ENCODE results near the gene APOA4. TPM values are rescaled to one million over a fixed set of nuclear protein-coding genes. Genes with fewer than 3 reads are reported as not detected.

APOA4 gene
- total and polyA plus RNA-seq, 2 of the 13 experiments (the other 11 are each of a cell fraction or from before 2014, with no cell fraction given), result 3.8 to 7.2 TPM

DNA sequence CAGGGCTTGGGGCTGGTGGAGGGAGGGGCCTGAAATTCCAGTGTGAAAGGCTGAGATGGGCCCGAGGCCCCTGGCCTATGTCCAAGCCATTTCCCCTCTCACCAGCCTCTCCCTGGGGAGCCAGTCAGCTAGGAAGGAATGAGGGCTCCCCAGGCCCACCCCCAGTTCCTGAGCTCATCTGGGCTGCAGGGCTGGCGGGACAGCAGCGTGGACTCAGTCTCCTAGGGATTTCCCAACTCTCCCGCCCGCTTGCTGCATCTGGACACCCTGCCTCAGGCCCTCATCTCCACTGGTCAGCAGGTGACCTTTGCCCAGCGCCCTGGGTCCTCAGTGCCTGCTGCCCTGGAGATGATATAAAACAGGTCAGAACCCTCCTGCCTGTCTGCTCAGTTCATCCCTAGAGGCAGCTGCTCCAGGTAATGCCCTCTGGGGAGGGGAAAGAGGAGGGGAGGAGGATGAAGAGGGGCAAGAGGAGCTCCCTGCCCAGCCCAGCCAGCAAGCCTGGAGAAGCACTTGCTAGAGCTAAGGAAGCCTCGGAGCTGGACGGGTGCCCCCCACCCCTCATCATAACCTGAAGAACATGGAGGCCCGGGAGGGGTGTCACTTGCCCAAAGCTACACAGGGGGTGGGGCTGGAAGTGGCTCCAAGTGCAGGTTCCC lies 6.5 kb upstream of the APOA4 start, which contains the start of gene APOC3 (continued):
- TF ChIP-seq, protein P1, sequence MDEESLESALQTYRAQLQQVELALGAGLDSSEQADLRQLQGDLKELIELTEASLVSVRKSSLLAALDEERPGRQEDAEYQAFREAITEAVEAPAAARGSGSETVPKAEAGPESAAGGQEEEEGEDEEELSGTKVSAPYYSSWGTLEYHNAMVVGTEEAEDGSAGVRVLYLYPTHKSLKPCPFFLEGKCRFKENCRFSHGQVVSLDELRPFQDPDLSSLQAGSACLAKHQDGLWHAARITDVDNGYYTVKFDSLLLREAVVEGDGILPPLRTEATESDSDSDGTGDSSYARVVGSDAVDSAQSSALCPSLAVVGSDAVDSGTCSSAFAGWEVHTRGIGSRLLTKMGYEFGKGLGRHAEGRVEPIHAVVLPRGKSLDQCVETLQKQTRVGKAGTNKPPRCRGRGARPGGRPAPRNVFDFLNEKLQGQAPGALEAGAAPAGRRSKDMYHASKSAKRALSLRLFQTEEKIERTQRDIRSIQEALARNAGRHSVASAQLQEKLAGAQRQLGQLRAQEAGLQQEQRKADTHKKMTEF (CRISPR knock-in tag; IDR thresholded peaks at IDR 0.05), result peak; percentile 20; the same call in 1 of the 2 replicates
- TF ChIP-seq MLLT10 (CRISPR knock-in tag; IDR thresholded peaks at IDR 0.05) (no peak), ZNF879 (CRISPR knock-in tag; IDR thresholded peaks at IDR 0.05) (no peak; the same call in 1 of the 2 replicates), POLR2AphosphoS2 (IDR thresholded peaks at IDR 0.05; ENCODE audit: low read depth, low read length) (peak; percentile 65; the same call in 1 of the 2 replicates), FOSL2 (CRISPR knock-in tag; IDR thresholded peaks at IDR 0.05) (peak; percentile 61), IKZF4 (CRISPR knock-in tag; IDR thresholded peaks at IDR 0.05; ENCODE audit: borderline replicate concordance, low read depth, not compliant biosample characterization) (peak; percentile 69), MIER3 (CRISPR knock-in tag; IDR thresholded peaks at IDR 0.05; ENCODE audit: borderline replicate concordance) (peak; percentile 33; the same call in 1 of the 2 replicates), ZSCAN22 (CRISPR knock-in tag; IDR thresholded peaks at IDR 0.05) (peak; percentile 72; the same call in 1 of the 2 replicates), ZNF724P (CRISPR knock-in tag; IDR thresholded peaks at IDR 0.05; ENCODE audit: borderline replicate concordance) (peak; percentile 40; the same call in 1 of the 2 replicates), ZNF776 (CRISPR knock-in tag; IDR thresholded peaks at IDR 0.05) (no peak; the same call in 1 of the 2 replicates), ZNF746 (CRISPR knock-in tag; IDR thresholded peaks at IDR 0.05) (peak; percentile 94), SYNCRIP (IDR thresholded peaks at IDR 0.05; ENCODE audit: insufficient read depth, low read depth, low read length) (no peak), ZNF451 (CRISPR knock-in tag; IDR thresholded peaks at IDR 0.05) (0 out of 2 replicates have a peak, but pooled peaks have one; percentile 10), ATF1 (CRISPR knock-in tag; IDR thresholded peaks at IDR 0.05) (no peak), ZNF891 (CRISPR knock-in tag; IDR thresholded peaks at IDR 0.05) (peak; percentile 27; the same call in 1 of the 2 replicates), GATA4 (IDR thresholded peaks at IDR 0.05; ENCODE audit: borderline replicate concordance, low read depth) (peak; percentile 78; the same call in 1 of the 2 replicates), JDP2 (CRISPR knock-in tag; IDR thresholded peaks at IDR 0.05; ENCODE audit: borderline replicate concordance) (no peak), ZNF766 (CRISPR knock-in tag; IDR thresholded peaks at IDR 0.05; ENCODE audit: borderline replicate concordance) (no peak), KLF16 (CRISPR knock-in tag; IDR thresholded peaks at IDR 0.05) (peak in 1 of 2 experiments; percentile 72; a peak in 1 of 4 replicates), PCBP1 (IDR thresholded peaks at IDR 0.05; ENCODE audit: borderline replicate concordance, low read depth, low read length) (no peak)
- TF ChIP-seq, protein P2, sequence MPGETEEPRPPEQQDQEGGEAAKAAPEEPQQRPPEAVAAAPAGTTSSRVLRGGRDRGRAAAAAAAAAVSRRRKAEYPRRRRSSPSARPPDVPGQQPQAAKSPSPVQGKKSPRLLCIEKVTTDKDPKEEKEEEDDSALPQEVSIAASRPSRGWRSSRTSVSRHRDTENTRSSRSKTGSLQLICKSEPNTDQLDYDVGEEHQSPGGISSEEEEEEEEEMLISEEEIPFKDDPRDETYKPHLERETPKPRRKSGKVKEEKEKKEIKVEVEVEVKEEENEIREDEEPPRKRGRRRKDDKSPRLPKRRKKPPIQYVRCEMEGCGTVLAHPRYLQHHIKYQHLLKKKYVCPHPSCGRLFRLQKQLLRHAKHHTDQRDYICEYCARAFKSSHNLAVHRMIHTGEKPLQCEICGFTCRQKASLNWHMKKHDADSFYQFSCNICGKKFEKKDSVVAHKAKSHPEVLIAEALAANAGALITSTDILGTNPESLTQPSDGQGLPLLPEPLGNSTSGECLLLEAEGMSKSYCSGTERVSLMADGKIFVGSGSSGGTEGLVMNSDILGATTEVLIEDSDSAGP (CRISPR knock-in tag; IDR thresholded peaks at IDR 0.05; ENCODE audit: borderline replicate concordance), result peak; percentile 1; the same call in 1 of the 2 replicates
- TF ChIP-seq, protein P3, sequence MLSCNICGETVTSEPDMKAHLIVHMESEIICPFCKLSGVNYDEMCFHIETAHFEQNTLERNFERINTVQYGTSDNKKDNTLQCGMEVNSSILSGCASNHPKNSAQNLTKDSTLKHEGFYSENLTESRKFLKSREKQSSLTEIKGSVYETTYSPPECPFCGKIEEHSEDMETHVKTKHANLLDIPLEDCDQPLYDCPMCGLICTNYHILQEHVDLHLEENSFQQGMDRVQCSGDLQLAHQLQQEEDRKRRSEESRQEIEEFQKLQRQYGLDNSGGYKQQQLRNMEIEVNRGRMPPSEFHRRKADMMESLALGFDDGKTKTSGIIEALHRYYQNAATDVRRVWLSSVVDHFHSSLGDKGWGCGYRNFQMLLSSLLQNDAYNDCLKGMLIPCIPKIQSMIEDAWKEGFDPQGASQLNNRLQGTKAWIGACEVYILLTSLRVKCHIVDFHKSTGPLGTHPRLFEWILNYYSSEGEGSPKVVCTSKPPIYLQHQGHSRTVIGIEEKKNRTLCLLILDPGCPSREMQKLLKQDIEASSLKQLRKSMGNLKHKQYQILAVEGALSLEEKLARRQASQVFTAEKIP (CRISPR knock-in tag; IDR thresholded peaks at IDR 0.05; ENCODE audit: borderline replicate concordance), result no peak

All from HepG2 (cell line).